NCI-H1105 (cell line): Measurements from ENCODE around the gene FIBP.
A peak's percentile ranks its signal among the peaks of the same experiment; 100 is the strongest.

Experiments used
- DNase-seq: peaks from one replicate; lab custom pipeline; 2025; lab: John Stamatoyannopoulos, UW

Gene FIBP

DNA sequence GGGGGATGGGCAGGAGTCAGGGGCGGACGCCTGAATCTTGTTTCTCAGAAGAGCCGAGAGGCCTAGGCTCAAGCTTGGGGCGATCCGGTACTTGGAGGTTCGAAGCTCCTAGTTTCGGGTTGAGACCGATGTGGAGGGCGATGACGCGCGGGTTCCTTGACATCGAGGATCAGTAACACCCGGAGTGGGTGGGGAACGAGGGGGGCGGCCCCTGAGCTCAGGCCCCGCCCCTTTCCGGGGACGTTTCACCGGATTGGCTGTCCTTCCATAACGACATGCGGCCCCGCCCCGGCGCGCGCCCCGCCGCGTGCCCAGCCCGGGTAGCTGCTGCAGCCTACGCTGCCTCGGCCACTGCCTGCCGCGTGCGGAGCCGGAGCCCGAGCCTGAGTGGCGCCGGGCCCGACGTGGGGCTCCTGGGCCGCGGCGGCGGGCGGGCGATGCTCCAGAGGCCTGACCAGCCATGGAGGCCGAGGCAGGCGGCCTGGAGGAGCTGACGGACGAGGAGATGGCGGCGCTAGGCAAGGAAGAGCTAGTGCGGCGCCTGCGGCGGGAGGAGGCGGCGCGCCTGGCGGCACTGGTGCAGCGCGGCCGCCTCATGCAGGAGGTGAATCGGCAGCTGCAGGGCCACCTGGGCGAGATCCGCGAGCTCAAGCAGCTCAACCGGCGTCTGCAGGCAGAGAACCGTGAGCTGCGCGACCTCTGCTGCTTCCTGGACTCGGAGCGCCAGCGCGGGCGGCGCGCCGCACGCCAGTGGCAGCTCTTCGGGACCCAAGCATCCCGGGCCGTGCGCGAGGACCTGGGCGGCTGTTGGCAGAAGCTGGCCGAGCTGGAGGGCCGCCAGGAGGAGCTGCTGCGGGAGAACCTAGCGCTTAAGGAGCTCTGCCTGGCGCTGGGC, 2.3 kb upstream of the FIBP start, which contains the start of gene CCDC85B:
TSS of gene CCDC85B (plus strand) at position 350 of the 895 bp plus-strand sequence. CDS start at position 461, 111 bp downstream.
- peak; percentile 91 for DNase-seq

GRCh38 chr11:65887723-65888162, 528 bp downstream of the FIBP start:
- DNase-seq = no peak

DNA sequence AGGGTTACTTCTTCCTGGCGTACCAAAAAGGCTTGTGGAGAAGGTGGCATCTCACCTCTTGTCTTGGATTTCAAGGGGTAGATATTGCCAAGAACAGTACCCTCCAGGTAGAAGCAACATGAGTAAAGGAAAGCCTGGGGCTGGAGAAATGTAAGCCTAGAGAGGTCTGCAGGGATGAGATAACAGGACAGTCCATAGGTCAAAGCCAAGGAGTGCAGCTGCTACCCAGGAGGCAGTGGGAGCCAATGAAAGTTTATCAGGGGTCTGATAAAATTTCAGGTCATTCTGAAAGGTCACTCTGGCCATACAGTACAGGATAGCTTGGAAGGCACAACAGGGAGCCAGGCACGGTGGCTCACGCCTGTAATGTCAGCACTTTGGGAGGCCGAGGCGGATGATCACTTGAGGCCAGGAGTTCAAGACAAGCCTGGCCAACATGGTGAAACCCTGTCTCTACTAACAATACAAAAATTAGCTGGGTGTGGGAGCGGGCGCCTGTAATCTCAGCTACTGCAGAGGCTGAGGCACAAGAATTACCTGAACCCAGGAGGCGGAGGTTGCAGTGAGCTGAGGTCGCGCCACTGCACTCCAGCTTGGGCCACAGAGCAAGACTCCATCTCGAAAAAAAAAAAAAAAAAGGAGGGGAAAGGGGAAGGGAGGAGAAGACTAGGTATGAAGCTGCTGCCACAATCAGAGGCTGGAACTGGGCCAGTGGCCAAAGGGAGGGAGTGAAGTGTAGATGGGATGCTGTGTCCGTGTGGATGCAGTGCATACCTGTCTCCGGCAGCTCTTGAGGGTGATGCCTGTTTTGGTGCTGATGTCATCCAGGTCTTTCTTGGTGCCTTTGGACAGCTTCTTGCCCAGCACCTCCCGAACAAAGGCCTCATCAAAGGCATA, 1.2 kb downstream of the FIBP start:
- DNase-seq = no peak

DNA sequence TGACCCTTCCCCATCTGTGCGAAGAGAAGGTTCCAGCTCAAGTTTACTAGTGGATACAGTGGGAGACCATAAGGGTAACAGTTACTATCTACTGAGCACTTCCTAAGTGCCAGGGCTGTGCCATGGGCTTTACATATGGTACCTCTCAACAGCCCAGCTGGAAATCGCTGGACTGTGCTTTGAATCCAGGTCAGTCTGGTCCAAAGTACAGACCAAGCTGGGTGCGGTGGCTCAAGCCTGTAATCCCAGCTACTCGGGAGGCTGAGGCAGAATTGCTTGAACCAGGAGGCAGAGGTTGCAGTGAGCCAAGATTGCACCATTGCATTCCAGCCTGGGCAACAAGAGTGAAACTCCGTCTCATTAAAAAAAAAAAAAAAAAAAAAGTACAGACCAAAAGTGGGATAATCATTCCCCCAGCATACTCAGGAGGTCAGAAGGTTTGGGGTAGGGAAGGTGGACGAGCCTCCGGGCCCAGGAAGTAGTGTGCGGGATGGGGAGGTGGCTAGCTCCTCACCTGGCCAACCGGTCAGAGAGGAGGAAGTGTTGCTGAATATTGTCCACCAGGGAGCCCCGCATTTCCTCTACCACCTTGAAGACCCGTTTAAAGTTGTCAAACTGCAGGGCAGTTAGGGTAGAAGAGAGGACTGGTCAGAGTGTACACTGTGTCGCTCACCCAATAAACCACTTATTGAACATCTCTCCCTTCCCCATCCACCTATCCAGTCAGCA, 2.3 kb downstream of the FIBP start:
- DNase-seq = no peak

DNA sequence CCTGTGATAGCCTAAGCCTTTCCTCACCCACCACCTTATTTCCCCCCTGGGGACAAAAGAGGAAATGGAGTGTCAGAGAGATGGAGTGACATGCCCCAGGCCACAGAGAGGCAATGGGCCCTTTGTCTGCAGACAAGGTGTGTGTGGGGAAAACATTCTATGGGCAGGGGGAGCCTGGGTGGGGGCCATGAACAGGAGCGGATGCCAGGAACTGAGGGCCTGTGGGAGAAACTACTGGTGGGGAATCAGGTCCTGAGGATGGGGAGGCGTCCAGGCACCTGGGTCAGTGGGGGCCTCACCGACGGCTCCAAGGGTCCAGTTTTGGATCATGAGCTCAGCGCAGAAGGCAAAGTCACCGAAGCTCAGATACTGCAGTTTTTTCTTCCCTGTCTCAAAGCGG, 3.0 kb downstream of the FIBP start:
- DNase-seq = no peak

DNA sequence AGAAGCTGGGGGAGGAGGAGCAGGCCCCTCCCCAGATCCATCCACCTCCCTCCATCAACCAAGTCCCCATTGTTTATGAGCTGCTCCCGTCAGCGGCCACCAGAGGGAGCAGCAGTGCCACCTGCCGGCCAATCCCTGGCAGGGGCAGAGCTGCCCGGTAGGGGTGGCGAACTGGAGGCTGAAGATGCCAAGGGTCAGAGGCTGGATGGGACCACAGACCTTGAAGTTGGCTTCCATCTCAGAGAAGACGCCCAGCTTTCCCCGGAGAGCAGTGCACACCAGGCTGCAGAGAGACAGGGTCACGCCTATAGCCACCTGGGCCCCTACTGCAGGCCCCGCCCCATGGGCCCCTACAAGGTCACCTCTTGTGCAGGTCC, 3.6 kb downstream of the FIBP start:
- DNase-seq = peak; percentile 58

- DNase-seq = no peak
Measured at GRCh38 chr11:65883786-65884715, 4.2 kb downstream of the FIBP start.

- no peak for DNase-seq
Measured at GRCh38 chr11:65883058-65883761, 5.1 kb downstream of the FIBP start.

DNA sequence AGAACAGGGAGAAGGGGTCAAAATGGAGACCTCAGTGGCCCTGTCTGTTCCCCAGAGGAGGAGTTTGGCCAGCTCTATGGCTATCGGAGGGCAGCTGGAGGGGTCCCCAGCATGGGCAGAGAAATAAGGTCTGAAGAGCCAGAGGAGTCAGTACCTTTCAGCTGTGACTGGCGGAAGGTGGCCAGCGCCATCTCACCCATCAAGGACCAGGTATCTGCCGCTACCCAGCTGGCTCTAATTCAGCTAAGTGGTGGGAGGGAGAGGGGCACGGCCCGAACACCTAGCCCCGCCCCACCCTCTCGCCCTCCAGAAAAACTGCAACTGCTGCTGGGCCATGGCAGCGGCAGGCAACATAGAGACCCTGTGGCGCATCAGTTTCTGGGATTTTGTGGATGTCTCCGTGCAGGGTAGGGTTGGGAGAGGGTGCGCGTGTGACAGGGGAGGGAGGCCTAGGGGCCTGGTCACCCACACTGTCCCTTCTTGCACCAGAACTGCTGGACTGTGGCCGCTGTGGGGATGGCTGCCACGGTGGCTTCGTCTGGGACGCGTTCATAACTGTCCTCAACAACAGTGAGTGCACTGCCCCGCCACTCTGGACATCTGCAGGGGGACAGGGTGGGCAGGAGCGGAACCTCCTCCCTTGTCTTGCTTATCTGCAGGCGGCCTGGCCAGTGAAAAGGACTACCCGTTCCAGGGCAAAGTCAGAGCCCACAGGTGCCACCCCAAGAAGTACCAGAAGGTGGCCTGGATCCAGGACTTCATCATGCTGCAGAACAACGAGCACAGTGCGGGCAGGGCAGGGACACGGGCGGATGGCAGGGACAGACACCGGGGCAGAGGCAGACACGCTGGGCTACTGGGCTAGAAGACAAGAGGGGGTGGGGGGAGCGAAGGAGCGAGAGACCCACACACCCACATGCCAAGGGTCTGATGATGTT, 5.9 kb downstream of the FIBP start:
- no peak for DNase-seq

- DNase-seq = no peak
Measured at GRCh38 chr11:65880844-65881421, 7.3 kb downstream of the FIBP start.

- DNase-seq = no peak
Measured at GRCh38 chr11:65880027-65880426, 8.2 kb downstream of the FIBP start.

DNA sequence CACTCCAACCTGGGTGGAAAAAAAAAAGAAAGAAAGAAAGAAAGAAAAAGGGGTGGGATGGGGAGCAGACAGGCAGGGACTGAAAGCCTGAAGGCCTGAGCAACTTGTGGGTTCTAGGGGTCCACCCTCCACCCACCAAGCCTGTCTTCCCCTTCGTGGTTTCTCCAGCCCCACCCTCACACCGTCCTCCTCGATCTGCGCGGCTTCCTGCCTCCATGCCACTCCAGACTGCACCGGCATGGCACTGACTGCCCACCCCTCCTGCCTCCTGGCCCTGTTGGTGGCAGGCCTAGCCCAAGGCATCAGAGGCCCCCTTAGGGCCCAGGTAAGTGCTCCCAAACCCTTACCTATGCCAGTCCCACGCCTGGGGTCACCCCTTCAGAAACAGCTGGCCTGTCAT, 8.7 kb downstream of the FIBP start, which contains the start of gene CTSW:
TSS of gene CTSW (plus strand) at position 221 of the 400 bp plus-strand sequence. CDS start at position 239, 18 bp downstream.
- DNase-seq = no peak

DNA sequence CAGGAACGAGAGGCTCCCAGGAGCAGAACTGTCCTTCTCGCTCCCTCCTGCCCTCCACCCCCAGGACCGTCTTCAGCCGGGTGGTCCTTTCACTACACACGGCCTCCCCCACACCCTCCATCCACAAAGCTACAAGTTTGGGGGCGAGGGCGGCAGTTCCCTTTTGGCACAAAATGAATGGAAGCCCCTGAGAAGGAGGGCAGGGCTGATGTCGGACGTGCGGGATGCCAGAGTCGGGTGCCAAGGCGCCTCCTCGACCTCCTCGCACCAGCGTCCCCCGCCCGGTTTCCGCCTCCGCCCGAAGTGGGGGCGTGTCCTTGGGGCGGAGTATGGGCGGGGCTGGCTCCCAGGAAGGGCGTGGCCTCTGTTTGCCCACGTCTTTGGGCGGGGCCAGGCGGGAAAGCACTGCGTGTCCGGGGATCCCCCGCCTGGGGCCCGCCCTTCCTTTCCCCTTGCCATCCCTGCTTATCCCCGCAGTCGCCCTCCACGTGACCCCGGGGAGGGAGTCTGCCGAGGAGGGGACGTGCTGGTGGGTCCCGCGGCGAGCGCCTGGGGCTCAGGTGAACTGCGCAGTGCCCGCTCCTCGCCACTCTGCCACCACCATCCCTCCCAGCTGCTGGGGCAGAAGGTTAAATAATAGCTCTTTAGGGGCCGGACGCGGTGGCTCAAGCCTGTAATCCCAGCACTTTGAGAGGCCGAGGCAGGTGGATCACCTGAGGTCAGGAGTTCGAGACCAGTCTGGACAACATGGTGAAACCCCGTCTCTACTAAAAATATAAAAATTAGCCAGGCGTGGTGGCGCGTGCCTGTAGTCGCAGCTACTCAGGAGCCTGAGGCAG, 14.7 kb downstream of the FIBP start:
- peak; percentile 92 for DNase-seq

DNA sequence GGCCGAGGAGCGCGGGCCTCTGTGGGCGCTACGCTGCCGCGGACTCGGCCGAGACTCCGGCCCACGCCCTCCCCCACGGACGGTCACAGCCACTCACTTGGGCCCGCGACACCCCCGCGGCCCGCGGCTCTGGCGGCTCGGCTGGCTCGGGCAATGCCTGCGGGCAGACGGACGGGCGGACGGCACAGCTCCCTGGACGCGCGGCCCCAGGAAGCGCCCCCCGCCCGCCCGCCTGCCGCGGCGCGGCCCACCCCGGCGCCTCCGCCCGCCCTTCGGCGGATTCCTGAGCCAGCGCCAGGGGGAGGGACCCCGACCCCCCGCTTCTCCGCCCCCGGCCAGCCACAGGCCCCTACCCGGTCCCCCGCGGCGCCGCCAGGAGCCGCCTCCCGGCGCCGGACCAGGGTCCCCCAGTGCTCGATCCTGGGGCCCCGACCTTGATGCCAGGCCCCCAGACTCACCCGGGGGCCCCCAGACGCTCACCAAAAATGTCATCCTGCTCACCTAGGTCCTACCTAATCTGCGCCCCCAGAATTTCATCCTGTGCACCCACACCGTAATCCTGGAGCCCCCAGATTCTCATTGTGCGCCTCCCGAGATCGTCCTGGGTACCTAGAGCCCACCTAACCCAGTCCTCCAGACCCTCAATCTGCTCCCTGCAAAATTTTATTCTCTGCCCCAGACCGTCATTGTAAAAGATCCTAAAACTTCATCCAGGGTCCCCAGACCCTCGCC, 15.5 kb downstream of the FIBP start, which contains the start of gene EFEMP2:
TSS of gene EFEMP2 (minus strand) at position 215 of the 732 bp plus-strand sequence. CDS start 446 bp downstream, outside the sequence.
- no peak for DNase-seq

- DNase-seq = no peak
Measured at GRCh38 chr11:65871811-65872548, 16.3 kb downstream of the FIBP start.
